Right cardiac atrium (tissue), 5 donors: ENCODE data around the gene TNFRSF11A. TPM values are rescaled to one million over a fixed set of nuclear protein-coding genes. Genes with fewer than 3 reads are reported as not detected.

Experiments used
- ATAC-seq, 2 donors: fragments of 200-7000 bp; cut with Tn5 transposase; one replicate each; pipeline versions ENCODE4 v1.8.0 to v1.9.1; 2020; ENCODE audit warnings: moderate library complexity in 2 of 2, mild to moderate bottlenecking in 1 of 2
- DNase-seq, 3 donors: peaks; one replicate each; pipeline ENCODE4 v3.0.0-alpha.2; 2020
- H3K27ac ChIP-seq: one replicate; pipeline ENCODE4 v1.5.1; 2013; ENCODE audit warnings: mild to moderate bottlenecking, low read length, control low read depth, moderate library complexity
- H3K27me3 ChIP-seq: one replicate; pipeline ENCODE4 v1.6.1; 2013; ENCODE audit not compliant: control insufficient read depth, insufficient read depth
- H3K4me1 ChIP-seq: one replicate; pipeline ENCODE4 v1.6.1; 2013; ENCODE audit warnings: low read length; ENCODE audit not compliant: control insufficient read depth, insufficient read depth
- H3K4me3 ChIP-seq: one replicate; pipeline ENCODE4 v1.5.1; 2013; ENCODE audit warnings: low read length, control low read depth
- H3K9me3 ChIP-seq: one replicate; pipeline ENCODE4 v1.6.1; 2013; ENCODE audit warnings: low read length; ENCODE audit not compliant: control insufficient read depth
- WGBS: extraction: QIAGEN DNeasy Blood & Tissue Kit; methylation state at CpG from one replicate; pipeline ENCODE4 v1.1.7; 2013; 5-methylcytosine and 5-hydroxymethylcytosine counted together
- intact Hi-C, 4 donors: fragments of 100-400 bp; cut with DNase I; formaldehyde crosslinking; loops; one replicate each; pipeline versions ENCODE4 v1.11.0 to v1.14.0; 2022 to 2023
- polyA plus RNA-seq: library from polyadenylated mRNA; stranded (reverse); fragments of 200-250 nt; gene quantifications from one replicate; pipeline ENCODE4 v1.2.3, GENCODE V29; 2013
- total RNA-seq, 4 donors: library from RNA; stranded (reverse); fragmentation: NEBNext Ultra II Directional; extraction: Animal tissue kit (Norgen Biotek cat#: 25700); gene quantifications; one replicate each; pipeline ENCODE4 v1.2.1, GENCODE V29; 2021
- donor health status: healthy with polysubstance abuse.
- donor health status: DM: no; HTN: yes; CAD: no.
- donor health status: DM: no; HTN: no; CAD: no.
- donor health status: DM: no; HTN: yes; CAD: no; lungs with severe emphysema.
- donor health status: DM: yes; HTN: yes; CAD: no.

The TNFRSF11A gene
- total and polyA plus RNA-seq, 5 donors = 0.43 to 4.7 (median 3.3) TPM

GRCh38 chr18:62399781-62400308 lies 74.7 kb downstream of the TNFRSF11A start:
- Histone ChIP-seq H3K9me3 (no peaks in the 10 kb centered on the region), H3K4me3 (no peak overlapping the region), H3K27me3 (no peaks in the 10 kb centered on the region), H3K4me1 (no peaks in the 10 kb centered on the region), H3K27ac (no peak overlapping the region)
- ATAC-seq (no peak), DNase-seq (no peak)
- intact Hi-C loops = no loop called here
- WGBS = 23% methylated on average over 4 of the region's 4 CpGs

GRCh38 chr18:62400916-62401315 lies 75.8 kb downstream of the TNFRSF11A start:
- DNase-seq (no peak), ATAC-seq (no peak)
- WGBS = 77% methylated on average over 3 of the region's 3 CpGs
- Histone ChIP-seq H3K27ac (no peak overlapping the region), H3K4me1 (no peaks in the 10 kb centered on the region), H3K9me3 (no peaks in the 10 kb centered on the region), H3K4me3 (no peak overlapping the region), H3K27me3 (no peaks in the 10 kb centered on the region)
- intact Hi-C loops = no loop called here

- no peaks in the 10 kb centered on the region for H3K9me3 ChIP-seq
- no peaks in the 10 kb centered on the region for H3K27me3 ChIP-seq
- no peak overlapping the region for H3K27ac ChIP-seq
- DNase-seq (no peak), ATAC-seq (no peak)
- no peak overlapping the region for H3K4me3 ChIP-seq
- H3K4me1 ChIP-seq = no peaks in the 10 kb centered on the region
- intact Hi-C loops = no loop called here
- 86% methylated on average over 6 of the region's 6 CpGs for WGBS
These were observed 77.3 kb downstream of the TNFRSF11A start for GRCh38 chr18:62402342-62402948.

GRCh38 chr18:62403120-62403519 lies 78.0 kb downstream of the TNFRSF11A start:
- Histone ChIP-seq H3K4me1 (no peaks in the 10 kb centered on the region), H3K27ac (no peak overlapping the region), H3K9me3 (no peaks in the 10 kb centered on the region), H3K27me3 (no peaks in the 10 kb centered on the region), H3K4me3 (no peak overlapping the region)
- ATAC-seq (no peak), DNase-seq (no peak)
- WGBS = 92% methylated on average over 3 of the region's 3 CpGs
- intact Hi-C loops = no loop called here

- Histone ChIP-seq H3K27ac (no peak overlapping the region), H3K4me3 (no peak overlapping the region), H3K27me3 (no peaks in the 10 kb centered on the region), H3K9me3 (no peaks in the 10 kb centered on the region), H3K4me1 (no peaks in the 10 kb centered on the region)
- intact Hi-C loops = no loop called here
- ATAC-seq = no peak
- 76% methylated on average over 3 of the region's 3 CpGs for WGBS
- no peak for DNase-seq
These were observed 79.8 kb downstream of the TNFRSF11A start for GRCh38 chr18:62404881-62405280.

- DNase-seq (no peak), ATAC-seq (no peak)
- 80% methylated on average over 10 of the region's 10 CpGs for WGBS
- H3K4me1 ChIP-seq = no peaks in the 10 kb centered on the region
- intact Hi-C loops = no loop called here
- H3K9me3 ChIP-seq = no peaks in the 10 kb centered on the region
- no peaks in the 10 kb centered on the region for H3K27me3 ChIP-seq
- no peak overlapping the region for H3K4me3 ChIP-seq
- H3K27ac ChIP-seq = no peak overlapping the region
These were observed 82.5 kb downstream of the TNFRSF11A start for GRCh38 chr18:62407660-62408059.

GRCh38 chr18:62409821-62410220 lies 84.7 kb downstream of the TNFRSF11A start:
- H3K27ac ChIP-seq = no peak overlapping the region
- DNase-seq = no peak
- ATAC-seq = no peak
- H3K4me1 ChIP-seq = no peaks in the 10 kb centered on the region
- intact Hi-C loops = no loop called here
- no peak overlapping the region for H3K4me3 ChIP-seq
- 77% methylated on average over 5 of the region's 5 CpGs for WGBS
- no peaks in the 10 kb centered on the region for H3K27me3 ChIP-seq
- H3K9me3 ChIP-seq = no peaks in the 10 kb centered on the region

GRCh38 chr18:62412231-62412979 lies 87.3 kb downstream of the TNFRSF11A start:
- 70% methylated on average over 5 of the region's 5 CpGs for WGBS
- H3K4me3 ChIP-seq = no peak overlapping the region
- DNase-seq = no peak
- H3K4me1 ChIP-seq = no peaks in the 10 kb centered on the region
- no peaks in the 10 kb centered on the region for H3K27me3 ChIP-seq
- H3K9me3 ChIP-seq = no peaks in the 10 kb centered on the region
- no peak for ATAC-seq
- intact Hi-C loops = no loop called here
- H3K27ac ChIP-seq = no peak overlapping the region

- intact Hi-C loops = no loop called here
- no peak overlapping the region for H3K4me3 ChIP-seq
- no peaks in the 10 kb centered on the region for H3K9me3 ChIP-seq
- H3K27me3 ChIP-seq = no peaks in the 10 kb centered on the region
- no peak for ATAC-seq
- 30% methylated on average over 1 of the region's 1 CpG for WGBS
- H3K4me1 ChIP-seq = no peaks in the 10 kb centered on the region
- H3K27ac ChIP-seq = no peak overlapping the region
- no peak for DNase-seq
These were observed 88.1 kb downstream of the TNFRSF11A start for GRCh38 chr18:62413206-62413605.

- H3K4me3 ChIP-seq = no peak overlapping the region
- H3K4me1 ChIP-seq = no peaks in the 10 kb centered on the region
- intact Hi-C loops = no loop called here
- no peak overlapping the region for H3K27ac ChIP-seq
- DNase-seq (no peak), ATAC-seq (no peak)
- H3K9me3 ChIP-seq = no peaks in the 10 kb centered on the region
- WGBS = 60% methylated on average over 1 of the region's 1 CpG
- no peaks in the 10 kb centered on the region for H3K27me3 ChIP-seq
These were observed 93.1 kb downstream of the TNFRSF11A start for GRCh38 chr18:62418258-62418657.

GRCh38 chr18:62420151-62420512 lies 95.0 kb downstream of the TNFRSF11A start:
- peak in 1 of 2 donors; percentile 15 for ATAC-seq
- Histone ChIP-seq H3K9me3 (no peaks in the 10 kb centered on the region), H3K27ac (no peak overlapping the region), H3K27me3 (no peaks in the 10 kb centered on the region), H3K4me3 (no peak overlapping the region), H3K4me1 (no peaks in the 10 kb centered on the region)
- intact Hi-C loops = no loop called here
- no peak for DNase-seq
- 81% methylated on average over 3 of the region's 3 CpGs for WGBS
